HL-60 (cell line): ENCODE data around the gene PTPRG.

Experiments
- DNase-seq, 2 experiments: peaks; one replicate each; pipeline ENCODE4 v3.0.0-alpha.2; 2010 to 2020; ENCODE audit warnings: low read depth in 1 of 2, low spot score in 1 of 2
- H3K27ac ChIP-seq: fragments of 250-450 bp; sonication (Bioruptor Pico); replicated peaks from 2 replicates; pipeline ENCODE4 v1.5.1; 2020; ENCODE audit warnings: mild to moderate bottlenecking, moderate library complexity
- H3K27me3 ChIP-seq: fragments of 250-450 bp; sonication (Bioruptor Pico); 2 replicates; pipeline ENCODE4 v1.5.1; 2021; ENCODE audit warnings: mild to moderate bottlenecking, moderate library complexity; ENCODE audit not compliant: insufficient read depth, poor library complexity, severe bottlenecking
- H3K4me3 ChIP-seq: replicated peaks from 2 replicates; pipeline ENCODE4 v1.5.1; 2011; ENCODE audit warnings: mild to moderate bottlenecking, control low read depth, low read length; ENCODE audit not compliant: insufficient read depth
- GABPA ChIP-seq: IDR thresholded peaks from 2 replicates; pipeline ENCODE4 v1.6.1; 2012; ENCODE audit warnings: low read depth
- POLR2AphosphoS5 ChIP-seq: IDR thresholded peaks from 2 replicates; pipeline ENCODE4 v1.6.1; 2012; ENCODE audit warnings: low read depth
- SPI1 ChIP-seq: IDR thresholded peaks from 2 replicates; pipeline ENCODE4 v1.6.1; 2012; ENCODE audit warnings: low read depth, mild to moderate bottlenecking, borderline replicate concordance
- TF ChIP-seq, protein P1 (sequence below): IDR thresholded peaks from one replicate; pipeline ENCODE4 v1.5.1; 2011; ENCODE audit warnings: low read length, control low read depth, inconsistent platforms; ENCODE audit not compliant: insufficient read depth
- TF ChIP-seq, protein P2 (sequence below): IDR thresholded peaks from 2 replicates; pipeline ENCODE4 v1.6.1; 2012; ENCODE audit warnings: low read depth; ENCODE audit not compliant: insufficient replicate concordance

PTPRG gene

DNA sequence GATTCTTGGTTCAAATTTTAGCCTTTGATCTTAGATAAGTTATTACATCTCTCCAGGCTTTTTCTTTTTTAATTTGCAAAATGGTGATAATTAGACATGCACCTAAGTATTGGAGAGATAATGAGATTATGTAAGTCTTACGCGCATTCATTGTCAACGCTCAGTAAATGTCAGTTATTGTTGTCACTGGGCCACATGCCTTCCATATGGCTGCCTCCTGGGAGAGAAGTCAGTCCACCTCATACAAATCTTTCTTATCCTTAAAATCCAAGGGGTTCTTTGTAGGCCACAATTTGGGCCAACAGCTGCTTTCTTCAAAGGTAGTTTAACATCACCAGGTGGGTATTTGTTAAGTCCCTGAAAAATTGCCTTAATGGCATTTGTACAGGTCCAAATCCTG lies 25.5 kb upstream of the PTPRG start:
- no peaks in the 10 kb centered on the region for H3K27me3 ChIP-seq
- TF ChIP-seq GABPA (no peak), POLR2AphosphoS5 (no peak), SPI1 (no peak)
- TF ChIP-seq, protein P1, sequence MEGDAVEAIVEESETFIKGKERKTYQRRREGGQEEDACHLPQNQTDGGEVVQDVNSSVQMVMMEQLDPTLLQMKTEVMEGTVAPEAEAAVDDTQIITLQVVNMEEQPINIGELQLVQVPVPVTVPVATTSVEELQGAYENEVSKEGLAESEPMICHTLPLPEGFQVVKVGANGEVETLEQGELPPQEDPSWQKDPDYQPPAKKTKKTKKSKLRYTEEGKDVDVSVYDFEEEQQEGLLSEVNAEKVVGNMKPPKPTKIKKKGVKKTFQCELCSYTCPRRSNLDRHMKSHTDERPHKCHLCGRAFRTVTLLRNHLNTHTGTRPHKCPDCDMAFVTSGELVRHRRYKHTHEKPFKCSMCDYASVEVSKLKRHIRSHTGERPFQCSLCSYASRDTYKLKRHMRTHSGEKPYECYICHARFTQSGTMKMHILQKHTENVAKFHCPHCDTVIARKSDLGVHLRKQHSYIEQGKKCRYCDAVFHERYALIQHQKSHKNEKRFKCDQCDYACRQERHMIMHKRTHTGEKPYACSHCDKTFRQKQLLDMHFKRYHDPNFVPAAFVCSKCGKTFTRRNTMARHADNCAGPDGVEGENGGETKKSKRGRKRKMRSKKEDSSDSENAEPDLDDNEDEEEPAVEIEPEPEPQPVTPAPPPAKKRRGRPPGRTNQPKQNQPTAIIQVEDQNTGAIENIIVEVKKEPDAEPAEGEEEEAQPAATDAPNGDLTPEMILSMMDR, result no peak
- TF ChIP-seq, protein P2, sequence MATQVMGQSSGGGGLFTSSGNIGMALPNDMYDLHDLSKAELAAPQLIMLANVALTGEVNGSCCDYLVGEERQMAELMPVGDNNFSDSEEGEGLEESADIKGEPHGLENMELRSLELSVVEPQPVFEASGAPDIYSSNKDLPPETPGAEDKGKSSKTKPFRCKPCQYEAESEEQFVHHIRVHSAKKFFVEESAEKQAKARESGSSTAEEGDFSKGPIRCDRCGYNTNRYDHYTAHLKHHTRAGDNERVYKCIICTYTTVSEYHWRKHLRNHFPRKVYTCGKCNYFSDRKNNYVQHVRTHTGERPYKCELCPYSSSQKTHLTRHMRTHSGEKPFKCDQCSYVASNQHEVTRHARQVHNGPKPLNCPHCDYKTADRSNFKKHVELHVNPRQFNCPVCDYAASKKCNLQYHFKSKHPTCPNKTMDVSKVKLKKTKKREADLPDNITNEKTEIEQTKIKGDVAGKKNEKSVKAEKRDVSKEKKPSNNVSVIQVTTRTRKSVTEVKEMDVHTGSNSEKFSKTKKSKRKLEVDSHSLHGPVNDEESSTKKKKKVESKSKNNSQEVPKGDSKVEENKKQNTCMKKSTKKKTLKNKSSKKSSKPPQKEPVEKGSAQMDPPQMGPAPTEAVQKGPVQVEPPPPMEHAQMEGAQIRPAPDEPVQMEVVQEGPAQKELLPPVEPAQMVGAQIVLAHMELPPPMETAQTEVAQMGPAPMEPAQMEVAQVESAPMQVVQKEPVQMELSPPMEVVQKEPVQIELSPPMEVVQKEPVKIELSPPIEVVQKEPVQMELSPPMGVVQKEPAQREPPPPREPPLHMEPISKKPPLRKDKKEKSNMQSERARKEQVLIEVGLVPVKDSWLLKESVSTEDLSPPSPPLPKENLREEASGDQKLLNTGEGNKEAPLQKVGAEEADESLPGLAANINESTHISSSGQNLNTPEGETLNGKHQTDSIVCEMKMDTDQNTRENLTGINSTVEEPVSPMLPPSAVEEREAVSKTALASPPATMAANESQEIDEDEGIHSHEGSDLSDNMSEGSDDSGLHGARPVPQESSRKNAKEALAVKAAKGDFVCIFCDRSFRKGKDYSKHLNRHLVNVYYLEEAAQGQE, result no peak
- DNase-seq, result no peak

DNA sequence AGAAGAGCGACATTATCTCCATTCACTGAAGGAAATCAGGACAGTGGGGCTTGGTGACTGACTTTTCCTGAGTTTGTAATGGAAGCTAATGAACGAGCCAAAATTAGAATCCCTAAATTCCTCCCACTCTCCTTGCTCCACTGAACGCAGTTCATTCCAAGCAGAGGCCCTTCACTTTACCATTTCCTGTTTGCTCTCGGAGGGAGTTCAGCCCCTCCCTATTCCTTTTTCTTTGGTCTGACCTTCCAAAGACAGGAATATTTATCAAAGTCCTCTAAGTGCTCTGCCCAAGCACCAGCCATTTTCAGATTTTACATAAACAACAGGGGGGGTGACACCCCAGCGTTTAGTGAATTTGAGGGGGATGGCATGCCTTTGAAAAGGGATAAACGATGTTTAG lies 24.0 kb upstream of the PTPRG start:
- Histone ChIP-seq H3K4me3 (no peak overlapping the region), H3K27ac (no peak overlapping the region)
- no peak for DNase-seq

More for the DNA sequence above, 25.5 kb upstream of the PTPRG start:
- Histone ChIP-seq H3K4me3 (no peak overlapping the region), H3K27ac (no peak overlapping the region)

DNA sequence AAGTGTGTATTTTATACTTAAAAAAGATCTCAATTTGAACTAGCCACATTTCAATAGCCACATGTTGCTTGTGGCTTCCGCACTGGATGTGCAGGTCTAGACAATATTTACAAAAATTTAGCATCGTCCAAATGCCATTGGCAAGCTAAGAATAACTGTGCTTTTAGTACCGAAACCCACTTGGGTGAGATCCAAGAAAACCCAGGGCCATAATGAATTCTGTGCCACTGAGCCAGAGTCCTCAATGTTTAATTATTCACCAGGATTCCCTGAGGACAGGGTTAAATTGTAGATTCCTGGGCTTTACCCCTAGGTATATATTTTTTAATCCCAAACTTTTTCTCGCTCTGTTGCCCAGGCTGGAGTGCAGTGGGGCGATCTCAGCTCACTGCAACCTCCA lies 22.9 kb upstream of the PTPRG start:
- no peak for DNase-seq
- no peaks in the 10 kb centered on the region for H3K27me3 ChIP-seq
- TF ChIP-seq GABPA (no peak), POLR2AphosphoS5 (no peak), SPI1 (no peak)
- TF ChIP-seq, protein P1, result no peak
- TF ChIP-seq, protein P2, result no peak

More for the DNA sequence above, 24.0 kb upstream of the PTPRG start:
- TF ChIP-seq, protein P1, result no peak
- no peak for TF ChIP-seq POLR2AphosphoS5
- no peak for TF ChIP-seq SPI1
- no peak for TF ChIP-seq GABPA
- TF ChIP-seq, protein P2, result no peak
- no peaks in the 10 kb centered on the region for H3K27me3 ChIP-seq

More for the DNA sequence above, 22.9 kb upstream of the PTPRG start:
- Histone ChIP-seq H3K27ac (no peak overlapping the region), H3K4me3 (no peak overlapping the region)
